Activated T-cell treated with anti-CD3 and anti-CD28 coated beads for 24 hours (primary cell): Measurements from ENCODE around the gene SLC35D1.
A peak's percentile ranks its signal among the peaks of the same experiment; 100 is the strongest.

Source experiments
- DNase-seq: peaks from one replicate; pipeline ENCODE4 v3.0.0-alpha.2; 2020; ENCODE audit warnings: low read depth

Gene SLC35D1

GRCh38 chr1:67044631-67045270 is 9.2 kb downstream of the SLC35D1 start:
- no peak for DNase-seq

GRCh38 chr1:67043366-67043765 is 10.6 kb downstream of the SLC35D1 start:
- DNase-seq, result no peak

- no peak for DNase-seq
These were observed 12.0 kb downstream of the SLC35D1 start for GRCh38 chr1:67041841-67042503.

GRCh38 chr1:67040405-67040804 is 13.5 kb downstream of the SLC35D1 start:
- DNase-seq, result no peak

GRCh38 chr1:67031859-67032247 is 22.1 kb downstream of the SLC35D1 start:
- no peak for DNase-seq

- no peak for DNase-seq
These were observed 22.7 kb downstream of the SLC35D1 start for GRCh38 chr1:67031121-67031858.

GRCh38 chr1:67029472-67029871 is 24.5 kb downstream of the SLC35D1 start:
- DNase-seq, result no peak

- DNase-seq, result no peak
These were observed 33.2 kb downstream of the SLC35D1 start for GRCh38 chr1:67020765-67021164.

- no peak for DNase-seq
These were observed 33.6 kb downstream of the SLC35D1 start for GRCh38 chr1:67020304-67020703.

GRCh38 chr1:67019600-67020136 is 34.3 kb downstream of the SLC35D1 start:
- DNase-seq, result no peak

GRCh38 chr1:67019121-67019520 is 34.8 kb downstream of the SLC35D1 start:
- DNase-seq, result no peak

- DNase-seq, result no peak
These were observed 35.4 kb downstream of the SLC35D1 start for GRCh38 chr1:67018574-67018973.

- DNase-seq, result no peak
These were observed 40.4 kb downstream of the SLC35D1 start for GRCh38 chr1:67013573-67013972.

- DNase-seq, result no peak
These were observed 44.2 kb downstream of the SLC35D1 start for GRCh38 chr1:67009792-67010191.

- no peak for DNase-seq
These were observed 48.9 kb downstream of the SLC35D1 start for GRCh38 chr1:67005068-67005467.

GRCh38 chr1:67004176-67004575 is 49.8 kb downstream of the SLC35D1 start:
- DNase-seq, result no peak

- DNase-seq, result no peak
These were observed 52.1 kb downstream of the SLC35D1 start for GRCh38 chr1:67001682-67002425.

GRCh38 chr1:66999640-67000400 is 54.1 kb downstream of the SLC35D1 start:
- DNase-seq, result no peak

- no peak for DNase-seq
These were observed 55.0 kb downstream of the SLC35D1 start for GRCh38 chr1:66998972-66999371.

GRCh38 chr1:66996018-66996682 is 57.8 kb downstream of the SLC35D1 start:
- DNase-seq, result peak; percentile 48

GRCh38 chr1:66993076-66993475 is 60.9 kb downstream of the SLC35D1 start:
- DNase-seq, result no peak
